ENCODE results near the gene GJA10.
A peak's percentile ranks its signal among the peaks of the same experiment; 100 is the strongest.
"Not testable (repeated sequence)": the region's sequence is repeated elsewhere in the genome, so short reads cannot be mapped to it uniquely, and the experiment has no call there.

GJA10 gene

DNA sequence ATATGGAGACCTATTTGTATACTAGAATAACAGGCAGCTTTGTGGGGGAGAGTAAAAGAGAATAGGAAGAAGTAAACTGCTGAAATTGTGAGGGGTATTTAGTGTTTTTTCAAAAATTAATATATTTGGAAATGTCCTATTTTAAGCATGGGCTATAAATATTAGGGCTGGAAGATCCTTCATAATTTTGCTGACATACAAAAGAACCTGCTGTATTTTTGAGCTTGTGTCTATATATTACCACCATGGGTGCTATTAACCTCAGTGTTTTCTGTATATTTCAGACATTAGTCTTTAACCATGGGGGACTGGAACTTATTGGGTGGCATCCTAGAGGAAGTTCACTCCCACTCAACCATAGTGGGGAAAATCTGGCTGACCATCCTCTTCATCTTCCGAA lies at the start of gene GJA10:
GJA10 (plus strand) TSS at position 301 of the 400 bp plus-strand sequence; CDS start at position 301, 0 bp downstream.
- DNase-seq, result no peak

DNA sequence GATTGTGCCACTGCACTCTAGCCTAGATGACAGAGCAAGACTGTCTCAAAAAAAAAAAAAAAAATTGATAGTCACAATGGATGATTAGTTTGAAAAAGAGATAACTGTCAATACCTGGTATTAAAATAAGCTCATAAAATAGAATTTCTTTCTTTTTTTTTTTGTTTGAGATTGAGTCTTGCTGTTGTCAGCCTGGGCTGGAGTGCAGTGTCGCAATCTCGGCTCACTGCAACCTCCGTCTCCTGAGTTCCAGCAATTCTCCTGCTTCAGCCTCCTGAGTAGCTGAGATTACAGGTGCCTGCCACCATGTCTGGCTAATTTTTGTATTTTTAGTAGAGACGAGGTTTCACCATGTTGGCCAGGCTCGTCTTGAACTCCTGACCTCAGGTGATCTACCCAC lies 46.8 kb upstream of the GJA10 start:
- not testable (repeated sequence) for DNase-seq

DNA sequence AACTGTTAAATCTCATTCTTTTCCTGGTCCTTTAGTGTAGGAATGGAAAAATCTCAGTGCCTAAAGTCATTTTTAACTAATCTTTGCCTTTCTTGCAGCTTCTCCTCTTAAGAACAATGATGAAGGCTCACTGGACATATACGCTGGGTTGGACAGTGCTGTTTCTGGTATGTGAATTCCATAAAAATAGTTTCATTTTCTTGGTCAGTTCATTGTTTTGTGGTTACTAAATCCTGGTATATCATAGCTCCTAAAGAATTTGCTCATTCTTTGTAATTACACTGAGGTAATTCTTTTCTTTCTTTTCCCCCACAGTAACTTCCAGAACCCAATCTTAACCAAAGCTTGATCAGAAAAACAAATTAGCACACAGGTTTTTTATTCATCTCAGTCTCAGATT lies 41.2 kb upstream of the GJA10 start:
- DNase-seq, result no peak

- no peak for DNase-seq
These were observed 36.2 kb upstream of the GJA10 start for GRCh38 chr6:89858041-89858440.

DNA sequence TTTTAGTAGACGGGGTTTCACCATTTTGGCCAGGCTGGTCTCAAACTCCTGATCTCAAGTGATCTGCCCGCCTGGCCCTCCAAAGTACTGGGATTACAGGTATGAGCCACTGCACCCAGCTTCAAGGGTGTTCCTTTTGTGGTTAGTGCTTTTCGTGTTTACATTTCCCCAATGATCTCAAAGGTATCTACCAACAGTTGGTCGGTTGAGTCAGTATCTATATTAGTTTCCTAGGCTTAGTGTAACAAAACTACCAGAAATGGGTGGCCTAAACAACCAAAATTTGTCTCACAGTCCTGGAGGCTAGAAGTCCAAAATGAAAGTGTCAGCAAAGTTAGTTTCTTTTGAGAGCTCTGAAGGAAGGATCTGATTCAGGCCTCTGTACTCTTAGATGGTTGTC lies 34.5 kb upstream of the GJA10 start:
- peak in 1 of 2 experiments; percentile 14 for DNase-seq

DNA sequence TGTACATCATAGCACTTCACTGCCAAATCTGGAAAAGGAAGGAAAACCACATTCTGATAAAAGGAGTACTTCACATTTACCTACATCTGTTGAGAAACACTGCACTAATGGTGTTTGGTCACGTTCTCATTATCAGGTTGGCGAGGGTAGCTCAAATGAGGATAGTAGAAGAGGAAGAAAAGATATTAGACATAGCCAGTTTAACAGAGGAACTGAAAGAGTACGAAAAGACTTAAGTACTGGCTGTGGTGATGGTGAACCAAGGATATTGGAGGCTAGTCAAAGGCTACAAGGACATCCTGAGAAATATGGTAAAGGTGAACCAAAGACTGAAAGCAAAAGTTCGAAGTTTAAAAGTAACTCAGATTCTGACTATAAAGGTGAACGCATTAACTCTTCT lies 32.0 kb upstream of the GJA10 start:
- DNase-seq, result no peak

GRCh38 chr6:89862698-89863097 lies 31.6 kb upstream of the GJA10 start:
- DNase-seq, result no peak

GRCh38 chr6:89866024-89866678 lies 28.1 kb upstream of the GJA10 start:
- no peak for DNase-seq

- no peak for DNase-seq
These were observed 20.5 kb upstream of the GJA10 start for GRCh38 chr6:89873721-89874120.

- DNase-seq, result no peak
These were observed 19.8 kb upstream of the GJA10 start for GRCh38 chr6:89874438-89874837.

- no peak for DNase-seq
These were observed 7.7 kb upstream of the GJA10 start for GRCh38 chr6:89886378-89887120.

GRCh38 chr6:89887452-89888137 lies 6.7 kb upstream of the GJA10 start:
- DNase-seq, result peak in 1 of 2 experiments; percentile 14

GRCh38 chr6:89888138-89888514 lies 6.1 kb upstream of the GJA10 start:
- no peak for DNase-seq

- no peak for DNase-seq
These were observed 5.4 kb upstream of the GJA10 start for GRCh38 chr6:89888871-89889270.

- DNase-seq, result not testable (repeated sequence)
These were observed 3.3 kb upstream of the GJA10 start for GRCh38 chr6:89890845-89891528.

DNA sequence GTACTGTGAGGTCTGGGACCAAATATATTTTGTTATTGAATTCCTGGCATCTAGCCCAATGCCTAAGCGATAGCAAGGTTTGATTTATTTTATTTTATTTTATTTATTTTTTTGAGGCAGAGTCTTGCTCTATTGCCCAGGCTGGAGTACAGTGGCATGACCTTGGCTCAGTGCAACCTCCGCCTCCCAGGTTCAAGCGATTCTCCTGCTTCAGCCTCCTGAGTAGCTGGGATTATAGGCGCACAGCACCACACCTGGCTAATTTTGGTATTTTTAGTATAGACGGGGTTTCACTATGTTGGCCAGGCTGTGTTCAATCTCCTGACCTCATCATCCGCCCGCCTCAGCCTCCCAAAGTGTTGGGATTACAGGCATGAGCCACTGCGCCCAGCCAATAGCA lies 1.7 kb upstream of the GJA10 start:
- DNase-seq, result not testable (repeated sequence)

GRCh38 chr6:89895276-89895874 lies 1.1 kb downstream of the GJA10 start:
- no peak for DNase-seq

GRCh38 chr6:89910001-89910901 lies 16.0 kb downstream of the GJA10 start:
- not testable (repeated sequence) for DNase-seq

GRCh38 chr6:89910902-89911240 lies 16.6 kb downstream of the GJA10 start:
- no peak for DNase-seq

- DNase-seq, result no peak
These were observed 22.1 kb downstream of the GJA10 start for GRCh38 chr6:89916136-89916920.

GRCh38 chr6:89917216-89917615 lies 22.9 kb downstream of the GJA10 start:
- no peak for DNase-seq
